ENCODE data around the gene RPL22L1. TPM values are rescaled to one million over a fixed set of nuclear protein-coding genes. Genes with fewer than 3 reads are reported as not detected.

RPL22L1 gene
- 100 to 1,000 TPM; 178 to 227 TPM for polyA plus RNA-seq

DNA sequence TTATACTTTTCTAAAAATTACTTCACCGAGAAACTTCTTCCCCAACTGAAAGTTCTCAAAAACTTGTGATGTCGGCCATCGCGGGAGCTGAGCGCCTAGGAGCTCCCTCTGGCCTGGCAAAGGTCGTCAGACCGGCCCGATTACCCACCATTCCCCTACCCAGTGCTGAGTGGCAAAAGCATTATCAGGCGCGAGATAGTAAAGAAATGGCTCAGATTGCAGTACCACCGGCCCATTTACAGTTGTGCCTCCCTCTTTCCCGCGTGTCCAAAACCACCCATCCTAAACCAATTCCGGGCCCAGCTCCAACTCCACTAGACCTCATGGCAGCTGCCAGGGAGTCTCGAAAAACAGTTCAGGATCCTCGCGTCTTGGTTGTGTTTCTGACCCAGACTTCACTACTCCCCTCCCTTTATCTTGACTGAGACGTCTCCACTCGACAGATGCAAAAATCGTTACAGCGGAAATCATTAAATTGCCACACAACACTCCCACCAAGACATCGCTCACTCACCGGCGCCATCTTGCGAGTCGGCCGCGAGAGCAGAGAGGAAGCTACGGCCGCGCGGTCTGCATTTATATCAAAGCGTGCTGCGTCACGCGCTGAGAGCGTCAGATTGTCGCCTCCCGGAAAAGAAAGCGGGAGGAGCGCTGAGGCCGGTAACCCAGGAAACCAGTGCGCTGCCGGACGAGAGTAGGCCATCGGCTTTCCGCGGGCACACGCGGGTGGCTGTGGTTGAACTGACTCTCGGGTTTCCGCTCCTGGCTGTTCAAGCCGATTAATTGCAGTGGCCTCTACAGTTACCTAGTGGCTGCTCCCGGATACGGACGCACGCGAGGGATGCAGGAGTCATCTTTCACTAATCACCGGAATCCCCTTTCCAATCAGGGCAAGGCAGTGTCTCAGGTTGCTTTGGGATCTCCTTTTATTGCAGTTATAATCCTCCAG, at the start of gene RPL22L1:
Gene RPL22L1 (minus strand): TSS at position 551 of the 949 bp plus-strand sequence. CDS start 28 bp downstream, at position 523.
- no peaks in the 10 kb centered on the region for H3K9me3 ChIP-seq (ENCODE audit: control insufficient read depth in 2 of 2, insufficient read depth in 1 of 2, low read depth in 1 of 2, low read length in 1 of 2)
- peak within 1 kb of the TSS; percentile 82 to 93 for H3K27ac ChIP-seq (ENCODE audit: low read depth in 2 of 2, low read length in 1 of 2)
- no peaks in the 10 kb centered on the region for H3K27me3 ChIP-seq (ENCODE audit: control insufficient read depth in 1 of 2, insufficient read depth in 2 of 2, low read length in 2 of 2)
- H3K36me3 ChIP-seq (ENCODE audit: control insufficient read depth in 2 of 2, insufficient read depth in 2 of 2, low read length in 1 of 2) = peaks cover 3 to 4% of the 10 kb centered on the region in 2 donors
- 0 to 1% methylated on average over 59 of the region's 59 CpGs for WGBS, 2 donors
- H3K4me3 ChIP-seq (ENCODE audit: low read depth in 1 of 2, low read length in 2 of 2) = peak within 1 kb of the TSS; percentile 78 to 83
- H3K4me1 ChIP-seq (ENCODE audit: control insufficient read depth in 2 of 2, insufficient read depth in 2 of 2, low read length in 1 of 2) = no peaks in the 10 kb centered on the region

- H3K4me1 ChIP-seq (ENCODE audit: control insufficient read depth in 2 of 2, insufficient read depth in 2 of 2, low read length in 1 of 2) = no peaks in the 10 kb centered on the region
- 75 to 77% methylated on average over 4 of the region's 4 CpGs for WGBS, 2 donors
- H3K27ac ChIP-seq (ENCODE audit: low read depth in 2 of 2, low read length in 1 of 2) = no peak overlapping the region
- peaks cover 0 to 4% of the 10 kb centered on the region in 2 donors for H3K9me3 ChIP-seq (ENCODE audit: control insufficient read depth in 2 of 2, insufficient read depth in 1 of 2, low read depth in 1 of 2, low read length in 1 of 2)
- H3K36me3 ChIP-seq (ENCODE audit: control insufficient read depth in 2 of 2, insufficient read depth in 2 of 2, low read length in 1 of 2) = no peaks in the 10 kb centered on the region
- no peak overlapping the region for H3K4me3 ChIP-seq (ENCODE audit: low read depth in 1 of 2, low read length in 2 of 2)
- H3K27me3 ChIP-seq (ENCODE audit: control insufficient read depth in 1 of 2, insufficient read depth in 2 of 2, low read length in 2 of 2) = no peaks in the 10 kb centered on the region
Observed at GRCh38 chr3:170918715-170919114, 48.7 kb upstream of the RPL22L1 start.

- peaks cover 0 to 7% of the 10 kb centered on the region in 2 donors for H3K9me3 ChIP-seq (ENCODE audit: control insufficient read depth in 2 of 2, insufficient read depth in 1 of 2, low read depth in 1 of 2, low read length in 1 of 2)
- 33 to 35% methylated on average over 1 of the region's 1 CpG for WGBS, 2 donors
- H3K4me3 ChIP-seq (ENCODE audit: low read depth in 1 of 2, low read length in 2 of 2) = no peak overlapping the region
- no peaks in the 10 kb centered on the region for H3K36me3 ChIP-seq (ENCODE audit: control insufficient read depth in 2 of 2, insufficient read depth in 2 of 2, low read length in 1 of 2)
- H3K27ac ChIP-seq (ENCODE audit: low read depth in 2 of 2, low read length in 1 of 2) = no peak overlapping the region
- no peaks in the 10 kb centered on the region for H3K27me3 ChIP-seq (ENCODE audit: control insufficient read depth in 1 of 2, insufficient read depth in 2 of 2, low read length in 2 of 2)
- H3K4me1 ChIP-seq (ENCODE audit: control insufficient read depth in 2 of 2, insufficient read depth in 2 of 2, low read length in 1 of 2) = no peaks in the 10 kb centered on the region
Observed at GRCh38 chr3:170914690-170915089, 44.7 kb upstream of the RPL22L1 start.

DNA sequence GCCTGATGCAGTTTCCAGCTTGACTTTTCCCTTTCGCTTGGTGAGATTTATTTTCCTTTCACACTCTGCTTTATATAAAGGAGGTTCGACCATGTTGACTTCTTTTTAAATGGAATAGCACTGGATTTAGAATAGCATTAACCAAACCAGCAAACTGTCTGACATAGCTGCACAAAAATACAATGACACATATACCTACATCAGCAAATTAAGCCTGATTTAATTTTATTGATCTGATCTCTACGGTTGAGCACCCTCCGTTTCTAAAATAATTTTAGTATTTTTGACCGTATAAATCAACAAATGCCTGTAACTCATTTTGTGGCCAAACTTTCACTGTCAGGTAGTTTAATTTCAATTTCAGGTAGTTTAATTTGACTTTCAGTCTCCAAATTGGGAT, 44.2 kb upstream of the RPL22L1 start:
- H3K27me3 ChIP-seq (ENCODE audit: control insufficient read depth in 1 of 2, insufficient read depth in 2 of 2, low read length in 2 of 2) = no peaks in the 10 kb centered on the region
- no peak overlapping the region for H3K27ac ChIP-seq (ENCODE audit: low read depth in 2 of 2, low read length in 1 of 2)
- 91% methylated on average over 5 of the region's 5 CpGs for WGBS, 2 donors
- no peak overlapping the region for H3K4me3 ChIP-seq (ENCODE audit: low read depth in 1 of 2, low read length in 2 of 2)
- peaks cover 0 to 7% of the 10 kb centered on the region in 2 donors for H3K9me3 ChIP-seq (ENCODE audit: control insufficient read depth in 2 of 2, insufficient read depth in 1 of 2, low read depth in 1 of 2, low read length in 1 of 2)
- no peaks in the 10 kb centered on the region for H3K4me1 ChIP-seq (ENCODE audit: control insufficient read depth in 2 of 2, insufficient read depth in 2 of 2, low read length in 1 of 2)
- H3K36me3 ChIP-seq (ENCODE audit: control insufficient read depth in 2 of 2, insufficient read depth in 2 of 2, low read length in 1 of 2) = no peaks in the 10 kb centered on the region

DNA sequence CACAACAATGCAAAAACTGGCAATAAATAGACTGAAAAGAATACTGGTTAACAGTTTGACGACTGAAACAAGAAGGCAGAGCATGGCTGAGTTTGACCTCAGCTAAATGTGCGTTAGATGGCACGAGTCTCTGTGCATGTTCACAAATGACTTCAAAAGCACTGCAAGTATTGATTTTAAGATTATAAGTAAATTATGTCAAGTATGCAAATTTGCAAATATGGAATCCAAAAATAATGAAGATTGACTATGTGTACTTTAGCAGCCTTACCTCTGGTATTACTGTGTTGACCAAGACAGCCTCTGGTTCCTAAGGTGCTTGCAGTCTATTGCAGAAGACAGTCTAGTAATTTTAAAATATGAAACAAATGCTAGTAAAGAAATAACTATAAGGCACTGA, 41.1 kb upstream of the RPL22L1 start:
- Histone ChIP-seq H3K4me1 (ENCODE audit: control insufficient read depth in 2 of 2, insufficient read depth in 2 of 2, low read length in 1 of 2) (no peaks in the 10 kb centered on the region), H3K27ac (ENCODE audit: low read depth in 2 of 2, low read length in 1 of 2) (no peak overlapping the region), H3K27me3 (ENCODE audit: control insufficient read depth in 1 of 2, insufficient read depth in 2 of 2, low read length in 2 of 2) (no peaks in the 10 kb centered on the region), H3K36me3 (ENCODE audit: control insufficient read depth in 2 of 2, insufficient read depth in 2 of 2, low read length in 1 of 2) (no peaks in the 10 kb centered on the region), H3K9me3 (ENCODE audit: control insufficient read depth in 2 of 2, insufficient read depth in 1 of 2, low read depth in 1 of 2, low read length in 1 of 2) (peaks cover 0 to 7% of the 10 kb centered on the region in 2 donors), H3K4me3 (ENCODE audit: low read depth in 1 of 2, low read length in 2 of 2) (no peak overlapping the region)
- WGBS, 2 donors = 91 to 92% methylated on average over 3 of the region's 3 CpGs

GRCh38 chr3:170910542-170910941, 40.5 kb upstream of the RPL22L1 start:
- Histone ChIP-seq H3K27me3 (ENCODE audit: control insufficient read depth in 1 of 2, insufficient read depth in 2 of 2, low read length in 2 of 2) (no peaks in the 10 kb centered on the region), H3K27ac (ENCODE audit: low read depth in 2 of 2, low read length in 1 of 2) (no peak overlapping the region), H3K4me3 (ENCODE audit: low read depth in 1 of 2, low read length in 2 of 2) (no peak overlapping the region), H3K36me3 (ENCODE audit: control insufficient read depth in 2 of 2, insufficient read depth in 2 of 2, low read length in 1 of 2) (no peaks in the 10 kb centered on the region), H3K9me3 (ENCODE audit: control insufficient read depth in 2 of 2, insufficient read depth in 1 of 2, low read depth in 1 of 2, low read length in 1 of 2) (peaks cover 0 to 7% of the 10 kb centered on the region in 2 donors), H3K4me1 (ENCODE audit: control insufficient read depth in 2 of 2, insufficient read depth in 2 of 2, low read length in 1 of 2) (no peaks in the 10 kb centered on the region)

DNA sequence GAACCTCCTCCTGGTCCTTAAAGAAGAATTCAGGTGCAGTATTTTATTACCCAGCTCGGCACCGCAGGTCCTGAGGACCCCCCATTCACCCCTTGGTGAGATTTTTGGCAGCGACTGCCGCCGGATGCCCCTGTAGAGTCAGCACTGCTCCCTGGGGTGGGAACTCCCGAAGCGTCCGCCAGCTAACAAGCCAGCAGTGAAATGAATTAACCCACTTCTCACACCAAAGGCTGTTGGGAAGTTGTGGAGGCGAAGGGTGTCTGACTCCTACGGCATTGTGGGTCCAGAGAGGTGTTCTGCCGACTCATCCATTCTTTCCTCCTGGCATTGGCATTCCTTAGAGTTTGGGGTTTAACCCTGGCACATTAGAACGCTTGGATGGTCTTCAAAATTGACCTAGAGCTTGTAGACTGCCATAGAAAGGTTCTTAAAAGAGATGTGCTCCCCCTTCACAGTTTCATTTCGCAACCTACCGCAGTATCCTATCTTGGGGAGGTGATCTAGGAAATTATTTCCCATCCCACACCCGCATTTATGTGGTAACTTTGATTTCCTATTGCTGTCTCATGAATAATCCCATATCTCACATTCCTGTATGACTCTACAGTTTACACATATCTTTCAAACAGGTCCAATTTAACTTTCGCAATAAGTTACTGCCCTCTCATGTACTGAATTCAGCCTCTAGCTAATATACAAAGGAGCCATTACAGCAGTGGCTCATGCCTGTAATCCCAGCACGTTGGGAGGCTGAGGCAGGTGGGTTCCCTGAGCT, 39.3 kb upstream of the RPL22L1 start:
- Histone ChIP-seq H3K4me3 (ENCODE audit: low read depth in 1 of 2, low read length in 2 of 2) (no peak overlapping the region), H3K4me1 (ENCODE audit: control insufficient read depth in 2 of 2, insufficient read depth in 2 of 2, low read length in 1 of 2) (no peaks in the 10 kb centered on the region), H3K9me3 (ENCODE audit: control insufficient read depth in 2 of 2, insufficient read depth in 1 of 2, low read depth in 1 of 2, low read length in 1 of 2) (peaks cover 0 to 7% of the 10 kb centered on the region in 2 donors), H3K27ac (ENCODE audit: low read depth in 2 of 2, low read length in 1 of 2) (peak overlapping the region in 1 of 2 donors; percentile 34), H3K27me3 (ENCODE audit: control insufficient read depth in 1 of 2, insufficient read depth in 2 of 2, low read length in 2 of 2) (no peaks in the 10 kb centered on the region), H3K36me3 (ENCODE audit: control insufficient read depth in 2 of 2, insufficient read depth in 2 of 2, low read length in 1 of 2) (no peaks in the 10 kb centered on the region)
- WGBS, 2 donors = 77 to 85% methylated on average over 17 of the region's 17 CpGs

GRCh38 chr3:170908235-170909116, 38.5 kb upstream of the RPL22L1 start, which contains the start of gene EIF5A2:
Gene EIF5A2 (minus strand): TSS chr3:170908637. CDS start chr3:170907806, 831 bp downstream.
- Histone ChIP-seq H3K4me1 (ENCODE audit: control insufficient read depth in 2 of 2, insufficient read depth in 2 of 2, low read length in 1 of 2) (no peaks in the 10 kb centered on the region), H3K36me3 (ENCODE audit: control insufficient read depth in 2 of 2, insufficient read depth in 2 of 2, low read length in 1 of 2) (no peaks in the 10 kb centered on the region), H3K27ac (ENCODE audit: low read depth in 2 of 2, low read length in 1 of 2) (peak within 1 kb of the TSS; percentile 13 to 38), H3K4me3 (ENCODE audit: low read depth in 1 of 2, low read length in 2 of 2) (peak within 1 kb of the TSS; percentile 50 to 56), H3K27me3 (ENCODE audit: control insufficient read depth in 1 of 2, insufficient read depth in 2 of 2, low read length in 2 of 2) (no peaks in the 10 kb centered on the region), H3K9me3 (ENCODE audit: control insufficient read depth in 2 of 2, insufficient read depth in 1 of 2, low read depth in 1 of 2, low read length in 1 of 2) (peaks cover 0 to 7% of the 10 kb centered on the region in 2 donors)
- WGBS, 2 donors = 15 to 20% methylated on average over 56 to 73 of the region's 73 CpGs
